GM21717 (cell line): ENCODE data around the gene SBF2.

Experiments used
- ATAC-seq: cut with Tn5 transposase; IDR thresholded peaks from one replicate; pipeline ENCODE4 v1.9.1; 2021; ENCODE audit warnings: mild to moderate bottlenecking, moderate library complexity; ENCODE audit not compliant: unreplicated experiment

The SBF2 gene

GRCh38 chr11:9868641-9869040, 425.4 kb downstream of the SBF2 start:
- ATAC-seq: no peak

- ATAC-seq: no peak
Observed at GRCh38 chr11:9862981-9863380, 431.0 kb downstream of the SBF2 start.

DNA sequence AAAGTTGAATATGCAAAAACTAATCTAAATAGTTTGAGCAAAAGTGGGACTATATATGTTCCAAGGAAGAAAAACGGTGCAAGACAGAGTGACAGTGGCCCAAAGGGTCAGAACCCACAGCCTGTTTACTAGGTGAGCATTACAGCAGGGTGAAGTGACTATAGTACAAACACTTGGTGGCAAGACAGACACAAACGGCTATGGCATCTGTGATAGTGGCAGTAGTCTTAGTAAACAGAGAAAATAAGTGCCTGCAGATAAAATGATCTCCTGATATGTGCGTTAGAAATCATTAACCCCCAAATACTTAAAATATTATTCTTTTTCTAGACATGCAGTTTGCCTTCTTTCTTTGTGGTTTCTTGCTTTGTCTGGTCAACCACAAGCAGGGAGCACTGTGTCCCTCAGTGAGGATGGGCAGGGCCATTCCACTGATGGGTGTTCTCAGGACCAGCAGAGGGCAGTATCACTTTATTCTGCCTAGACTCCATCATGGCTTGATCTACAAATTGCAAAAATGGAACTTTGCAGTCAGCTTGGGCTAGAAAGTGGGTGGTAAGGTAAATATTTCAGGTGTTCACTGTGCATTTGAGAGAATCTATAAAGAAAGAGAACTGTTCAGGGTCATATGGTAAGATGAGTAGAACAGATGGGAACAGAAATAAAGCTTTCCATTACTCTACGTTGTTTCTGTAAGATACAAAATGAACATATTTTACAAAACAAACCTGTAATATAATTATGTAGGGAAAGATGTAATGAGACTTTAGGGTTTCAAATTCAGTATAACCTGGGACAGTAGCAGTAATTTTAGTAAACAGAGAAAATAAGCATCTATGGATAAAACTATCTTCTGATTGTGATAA, 431.9 kb downstream of the SBF2 start:
- ATAC-seq: peak; percentile 85

- ATAC-seq: no peak
Observed at GRCh38 chr11:9859554-9860305, 434.3 kb downstream of the SBF2 start.

- no peak for ATAC-seq
Observed at GRCh38 chr11:9858822-9859221, 435.2 kb downstream of the SBF2 start.

- ATAC-seq: no peak
Observed at GRCh38 chr11:9858218-9858617, 435.8 kb downstream of the SBF2 start.

- no peak for ATAC-seq
Observed at GRCh38 chr11:9855579-9856287, 438.3 kb downstream of the SBF2 start.

- no peak for ATAC-seq
Observed at GRCh38 chr11:9853929-9854552, 440.0 kb downstream of the SBF2 start.

- ATAC-seq: no peak
Observed at GRCh38 chr11:9852465-9852864, 441.6 kb downstream of the SBF2 start.

DNA sequence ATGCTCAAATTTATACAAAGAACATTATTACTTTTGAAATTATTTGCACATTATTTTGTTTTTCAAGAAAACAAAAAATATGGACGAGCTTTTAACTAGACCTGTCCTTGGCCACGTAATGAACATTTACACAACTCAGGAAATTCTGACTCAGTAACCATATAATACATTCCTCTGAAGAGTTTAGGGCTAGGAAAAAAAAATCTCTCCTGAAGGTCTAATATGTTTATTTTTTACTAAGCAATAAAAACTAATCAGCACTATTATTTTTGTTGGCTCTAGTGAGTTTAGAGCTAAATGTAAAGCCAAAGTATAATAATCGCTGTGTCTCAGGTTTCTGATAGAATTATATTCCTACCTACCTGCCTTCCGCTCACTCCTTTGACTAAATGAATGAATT, 442.7 kb downstream of the SBF2 start:
- no peak for ATAC-seq

- no peak for ATAC-seq
Observed at GRCh38 chr11:9850224-9850895, 443.7 kb downstream of the SBF2 start.

DNA sequence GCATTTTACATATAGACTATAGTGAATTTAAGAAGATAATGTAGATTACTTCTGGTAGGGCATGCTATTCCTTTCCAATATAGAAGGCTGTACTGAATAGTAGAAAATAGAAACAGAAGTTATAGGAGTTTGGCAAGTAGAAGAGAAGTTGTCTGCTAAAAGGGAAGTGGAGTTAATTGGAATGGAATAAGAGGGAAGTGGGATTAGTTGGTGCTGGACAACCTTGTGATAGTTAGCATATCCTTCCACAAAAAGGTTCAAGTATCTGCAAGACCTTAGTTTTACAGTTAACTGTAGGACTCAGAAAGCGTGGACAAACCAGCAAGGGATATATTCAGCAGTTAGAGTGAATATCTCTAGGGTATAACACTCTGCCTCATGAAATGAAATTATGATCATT, 444.6 kb downstream of the SBF2 start:
- ATAC-seq: no peak

- no peak for ATAC-seq
Observed at GRCh38 chr11:9847636-9848035, 446.4 kb downstream of the SBF2 start.

- ATAC-seq: no peak
Observed at GRCh38 chr11:9842923-9843322, 451.1 kb downstream of the SBF2 start.

- ATAC-seq: no peak
Observed at GRCh38 chr11:9840460-9841004, 453.5 kb downstream of the SBF2 start.

DNA sequence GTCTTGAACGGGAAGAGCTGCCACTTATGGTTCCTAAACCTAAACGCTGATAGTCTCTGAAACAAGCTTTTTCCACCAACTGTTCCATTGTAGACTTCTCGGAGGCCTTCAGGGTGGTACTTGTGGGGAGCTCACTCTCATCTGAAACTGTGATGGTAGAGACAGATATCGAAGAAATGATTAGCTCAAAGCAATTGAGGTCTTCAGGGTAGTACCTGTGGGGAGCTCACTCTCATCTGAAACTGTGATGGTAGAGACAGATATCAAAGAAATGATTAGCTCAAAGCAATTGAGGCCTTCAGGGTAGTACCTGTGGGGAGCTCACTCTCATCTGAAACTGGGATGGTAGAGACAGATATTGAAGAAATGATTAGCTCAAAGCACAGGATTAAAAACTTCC, 454.5 kb downstream of the SBF2 start:
- no peak for ATAC-seq

GRCh38 chr11:9838961-9839360, 455.1 kb downstream of the SBF2 start:
- no peak for ATAC-seq

DNA sequence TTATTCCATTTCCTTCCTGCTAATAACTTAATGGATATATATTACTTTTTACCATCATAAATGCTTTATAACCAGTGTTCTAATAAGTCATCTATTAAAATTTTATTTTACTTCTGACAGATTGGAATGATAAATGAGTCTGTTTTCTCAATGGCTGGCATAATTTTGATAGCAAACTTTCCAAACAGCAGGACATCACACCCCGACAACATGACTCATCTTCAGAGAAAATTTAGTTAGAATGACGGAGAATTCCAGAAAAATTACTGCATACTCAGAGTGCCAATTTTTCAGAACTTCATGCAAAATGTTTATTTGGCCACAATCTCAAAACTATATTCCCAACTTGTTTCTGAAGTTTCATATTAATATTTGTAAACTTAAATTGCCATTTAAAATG, 455.8 kb downstream of the SBF2 start:
- no peak for ATAC-seq

- ATAC-seq: no peak
Observed at GRCh38 chr11:9834291-9834690, 459.7 kb downstream of the SBF2 start.

DNA sequence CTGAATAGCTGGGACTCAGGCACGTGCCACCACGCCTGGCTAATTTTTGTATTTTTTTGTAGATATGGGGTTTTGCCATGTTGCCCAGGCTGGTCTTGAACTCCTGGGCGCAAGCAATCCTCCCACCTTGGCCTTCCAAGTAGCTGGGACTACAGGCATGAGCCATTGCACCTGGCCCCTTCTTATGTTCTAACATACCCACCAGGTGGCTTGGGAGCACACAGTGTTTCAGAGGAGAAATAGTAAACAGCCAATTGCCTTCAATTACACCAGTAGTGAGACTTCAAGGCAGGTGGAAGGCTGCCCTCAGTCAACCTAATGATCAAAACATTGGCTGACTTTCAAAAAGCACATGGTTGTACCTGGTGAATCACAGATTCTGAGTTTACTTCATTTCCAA, 462.9 kb downstream of the SBF2 start:
- no peak for ATAC-seq
